ENCODE data around the gene TEKT5.

Gene TEKT5

GRCh38 chr16:10675216-10675615 lies 19.5 kb downstream of the TEKT5 start:
- POLR2A ChIA-PET: no interaction called here
- no peak for DNase-seq (ENCODE audit: low read depth, low spot score)
- CTCF ChIA-PET: no interaction called here
- no peak overlapping the region for H3K4me3 ChIP-seq (ENCODE audit: low read depth, low read length)
- TF ChIP-seq CTCF (IDR thresholded peaks at IDR 0.05; ENCODE audit: insufficient read depth, low read length, missing control alignments): no peak

- CTCF ChIA-PET: no interaction called here
These were observed 23.0 kb downstream of the TEKT5 start for GRCh38 chr16:10671729-10672128.

GRCh38 chr16:10669791-10670190 lies 24.9 kb downstream of the TEKT5 start:
- H3K4me3 ChIP-seq (ENCODE audit: low read depth, low read length): no peak overlapping the region
- POLR2A ChIA-PET: no interaction called here
- CTCF ChIA-PET: interaction anchor here (1.1 to 1.5 kb wide), 3 partner anchors 9 to 49 kb away, joined by 3 to 4 read pairs (median 3); no protein-coding TSS in a partner anchor
- TF ChIP-seq CTCF (IDR thresholded peaks at IDR 0.05; ENCODE audit: insufficient read depth, low read length, missing control alignments): no peak
- DNase-seq (ENCODE audit: low read depth, low spot score): no peak

More at GRCh38 chr16:10671729-10672128, 23.0 kb downstream of the TEKT5 start:
- no peak for DNase-seq (ENCODE audit: low read depth, low spot score)
- H3K4me3 ChIP-seq (ENCODE audit: low read depth, low read length): no peak overlapping the region
- POLR2A ChIA-PET: no interaction called here
- no peak for TF ChIP-seq CTCF (IDR thresholded peaks at IDR 0.05; ENCODE audit: insufficient read depth, low read length, missing control alignments)

GRCh38 chr16:10668322-10669045 lies 26.2 kb downstream of the TEKT5 start:
- no peak for DNase-seq (ENCODE audit: low read depth, low spot score)
- TF ChIP-seq CTCF (IDR thresholded peaks at IDR 0.05; ENCODE audit: insufficient read depth, low read length, missing control alignments): peak; percentile 75
- CTCF ChIA-PET: interaction anchor here (0.7 to 1.5 kb wide), 6 partner anchors 16 to 88 kb away, joined by 3 to 6 read pairs (median 4); no protein-coding TSS in a partner anchor
- POLR2A ChIA-PET: no interaction called here
- H3K4me3 ChIP-seq (ENCODE audit: low read depth, low read length): no peak overlapping the region

- no peak for DNase-seq (ENCODE audit: low read depth, low spot score)
- H3K4me3 ChIP-seq (ENCODE audit: low read depth, low read length): no peak overlapping the region
- ChIA-PET CTCF (no interaction called here), POLR2A (no interaction called here)
- no peak for TF ChIP-seq CTCF (IDR thresholded peaks at IDR 0.05; ENCODE audit: insufficient read depth, low read length, missing control alignments)
These were observed 27.5 kb downstream of the TEKT5 start for GRCh38 chr16:10667239-10667638.

- TF ChIP-seq CTCF (IDR thresholded peaks at IDR 0.05; ENCODE audit: insufficient read depth, low read length, missing control alignments): no peak
- no peak overlapping the region for H3K4me3 ChIP-seq (ENCODE audit: low read depth, low read length)
These were observed 28.4 kb downstream of the TEKT5 start for GRCh38 chr16:10666291-10666690.

More at GRCh38 chr16:10666291-10666690, 28.4 kb downstream of the TEKT5 start:
- DNase-seq (ENCODE audit: low read depth, low spot score): no peak
- ChIA-PET POLR2A (no interaction called here), CTCF (no interaction called here)
